CD14-positive monocyte (primary cell): Measurements from ENCODE around the gene ST3GAL3. TPM values are rescaled to one million over a fixed set of nuclear protein-coding genes. Genes with fewer than 3 reads are reported as not detected.

ENCODE experiments used
- DNase-seq, 3 donors: peaks; one replicate each; pipeline ENCODE4 v3.0.0-alpha.2; 2011 to 2022
- H2AFZ ChIP-seq: 2 replicates; pipeline ENCODE4 v1.6.0; 2012; ENCODE audit warnings: mild to moderate bottlenecking, low read depth, low read length, inconsistent platforms; ENCODE audit not compliant: insufficient read depth, poor library complexity, severe bottlenecking
- H3K27ac ChIP-seq, 2 donors: 1 replicate in 1 of 2; 2 replicates in 1 of 2; pipeline ENCODE4 v1.5.1; 2012 to 2013; ENCODE audit warnings: low read length in 2 of 2, control low read depth in 1 of 2, inconsistent platforms in 1 of 2, low read depth in 1 of 2, mild to moderate bottlenecking in 1 of 2
- H3K27me3 ChIP-seq, 2 donors: one replicate each; pipeline versions ENCODE4 v1.6.0 to v1.6.1; 2011 to 2013; ENCODE audit warnings: low read length in 2 of 2; ENCODE audit not compliant: control insufficient read depth in 2 of 2, insufficient read depth in 2 of 2
- H3K36me3 ChIP-seq, 2 donors: replicated peaks in 1 of 2; 1 replicate in 1 of 2; 2 replicates in 1 of 2; pipeline versions ENCODE4 v1.5.1 to v1.6.1; 2012 to 2013; ENCODE audit warnings: low read length in 2 of 2, control low read depth in 1 of 2, inconsistent platforms in 1 of 2, mild to moderate bottlenecking in 1 of 2; ENCODE audit not compliant: insufficient read depth in 2 of 2, control insufficient read depth in 1 of 2
- H3K4me1 ChIP-seq, 2 donors: 1 replicate in 1 of 2; 2 replicates in 1 of 2; pipeline versions ENCODE4 v1.5.1 to v1.6.1; 2012 to 2013; ENCODE audit warnings: low read length in 2 of 2, control low read depth in 1 of 2, inconsistent platforms in 1 of 2, mild to moderate bottlenecking in 1 of 2, moderate library complexity in 1 of 2; ENCODE audit not compliant: insufficient read depth in 2 of 2, control insufficient read depth in 1 of 2
- H3K4me2 ChIP-seq: replicated peaks from 2 replicates; pipeline ENCODE3; 2012; ENCODE audit warnings: low read length, moderate library complexity, mild to moderate bottlenecking; ENCODE audit not compliant: poor library complexity, severe bottlenecking; ENCODE audit errors: extremely low read depth
- H3K4me3 ChIP-seq, 3 experiments: fragments of 200-600 bp in 1 of 3; sonication (generic) in 1 of 3; replicated peaks in 1 of 3; 1 replicate in 2 of 3; 2 replicates in 1 of 3; pipeline ENCODE4 v1.5.1; 2011 to 2013; ENCODE audit warnings: low read length in 3 of 3, mild to moderate bottlenecking in 3 of 3, control low read depth in 2 of 3, low read depth in 2 of 3, inconsistent platforms in 1 of 3, moderate library complexity in 1 of 3
- H3K79me2 ChIP-seq: 2 replicates; pipeline ENCODE4 v1.6.0; 2012; ENCODE audit warnings: mild to moderate bottlenecking, control low read depth, inconsistent platforms, low read length, moderate library complexity; ENCODE audit not compliant: insufficient read depth
- H3K9ac ChIP-seq: 2 replicates; pipeline ENCODE4 v1.6.0; 2017; ENCODE audit warnings: low read length, mild to moderate bottlenecking; ENCODE audit not compliant: insufficient read depth, poor library complexity, severe bottlenecking
- H3K9me3 ChIP-seq, 2 donors: replicated peaks in 1 of 2; 1 replicate in 1 of 2; 2 replicates in 1 of 2; pipeline versions ENCODE4 v1.5.1 to v1.6.1; 2012 to 2013; ENCODE audit warnings: low read length in 2 of 2, control low read depth in 1 of 2; ENCODE audit not compliant: control insufficient read depth in 1 of 2, insufficient read depth in 1 of 2
- H4K20me1 ChIP-seq: 2 replicates; pipeline ENCODE4 v1.6.0; 2012; ENCODE audit warnings: mild to moderate bottlenecking, low read length, control low read depth, moderate library complexity; ENCODE audit not compliant: insufficient read depth
- H3K27ac Mint-ChIP-seq, 7 donors: one replicate each; pipeline ENCODE4 v1.8.0; 2020; ENCODE audit warnings: mild to moderate bottlenecking in 7 of 7, mixed read lengths in 7 of 7, moderate library complexity in 6 of 7, inconsistent platforms in 2 of 7
- H3K27me3 Mint-ChIP-seq, 3 donors: one replicate each; pipeline ENCODE4 v1.8.0; 2021 to 2022; ENCODE audit warnings: low read depth in 3 of 3, mild to moderate bottlenecking in 3 of 3, mixed read lengths in 3 of 3, moderate library complexity in 3 of 3, inconsistent platforms in 1 of 3
- H3K36me3 Mint-ChIP-seq, 2 donors: one replicate each; pipeline ENCODE4 v1.8.0; 2020; ENCODE audit warnings: mixed read lengths in 2 of 2, inconsistent platforms in 1 of 2, mild to moderate bottlenecking in 1 of 2
- H3K4me1 Mint-ChIP-seq: one replicate; pipeline ENCODE4 v1.8.0; 2020; ENCODE audit warnings: mild to moderate bottlenecking, mixed read lengths
- H3K4me3 Mint-ChIP-seq, 2 donors: one replicate each; pipeline ENCODE4 v1.8.0; 2020; ENCODE audit warnings: mild to moderate bottlenecking in 2 of 2, mixed read lengths in 2 of 2, moderate library complexity in 1 of 2
- H3K9me3 Mint-ChIP-seq, 7 donors: one replicate each; pipeline ENCODE4 v1.8.0; 2020 to 2022; ENCODE audit warnings: mixed read lengths in 7 of 7, mild to moderate bottlenecking in 6 of 7, moderate library complexity in 6 of 7, inconsistent platforms in 2 of 7
- WGBS: methylation state at CpG from one replicate; pipeline ENCODE4 v1.1.5; 2013; ENCODE audit warnings: missing lambda C conversion rate; ENCODE audit not compliant: insufficient coverage; 5-methylcytosine and 5-hydroxymethylcytosine counted together
- intact Hi-C, 2 donors: fragments of 100-400 bp; cut with micrococcal nuclease; formaldehyde crosslinking; loops; one replicate each; pipeline versions ENCODE4 v1.15.0 to v1.15.1; 2023
- polyA plus RNA-seq, 3 donors: library from polyadenylated mRNA; depleted of rRNA in 1 of 3; unstranded in 2 of 3; stranded (reverse) in 1 of 3; fragments of 300-500 nt in 2 of 3; fragments of >200 nt in 1 of 3; fragmentation: Illumina TruSeq in 2 of 3; gene quantifications; 1 replicate in 2 of 3; 2 replicates in 1 of 3; pipeline ENCODE4 v1.2.3, GENCODE V29; 2012 to 2021
- TF ChIP-seq, protein P1 (sequence below): fragments of 200-600 bp; IDR thresholded peaks from one replicate; pipeline ENCODE4 v1.8.0; 2022; ENCODE audit warnings: antibody characterized with exemption, mild to moderate bottlenecking

Gene ST3GAL3
- polyA plus RNA-seq, 3 donors: 1.6 to 4.5 (median 2.1) TPM

- Mint-ChIP-seq H3K9me3 (no peaks in the 10 kb centered on the region), H3K27me3 (peaks cover 0 to 1% (median 0%) of the 10 kb centered on the region in 3 donors), H3K36me3 (peaks cover 94 to 99% of the 10 kb centered on the region in 2 donors), H3K27ac (no peak overlapping the region), H3K4me3 (no peak overlapping the region), H3K4me1 (no peaks in the 10 kb centered on the region)
- Histone ChIP-seq H3K79me2 (peaks cover 5% of the 10 kb centered on the region), H3K4me3 (no peak overlapping the region), H2AFZ (no peak overlapping the region), H3K27me3 (no peaks in the 10 kb centered on the region), H3K36me3 (peaks cover 98 to 100% of the 10 kb centered on the region in 2 donors), H3K4me1 (no peaks in the 10 kb centered on the region), H4K20me1 (peaks cover 11% of the 10 kb centered on the region), H3K9me3 (no peaks in the 10 kb centered on the region), H3K4me2 (no peak overlapping the region), H3K9ac (no peak overlapping the region), H3K27ac (no peak overlapping the region)
- DNase-seq: no peak
- TF ChIP-seq, protein P1, sequence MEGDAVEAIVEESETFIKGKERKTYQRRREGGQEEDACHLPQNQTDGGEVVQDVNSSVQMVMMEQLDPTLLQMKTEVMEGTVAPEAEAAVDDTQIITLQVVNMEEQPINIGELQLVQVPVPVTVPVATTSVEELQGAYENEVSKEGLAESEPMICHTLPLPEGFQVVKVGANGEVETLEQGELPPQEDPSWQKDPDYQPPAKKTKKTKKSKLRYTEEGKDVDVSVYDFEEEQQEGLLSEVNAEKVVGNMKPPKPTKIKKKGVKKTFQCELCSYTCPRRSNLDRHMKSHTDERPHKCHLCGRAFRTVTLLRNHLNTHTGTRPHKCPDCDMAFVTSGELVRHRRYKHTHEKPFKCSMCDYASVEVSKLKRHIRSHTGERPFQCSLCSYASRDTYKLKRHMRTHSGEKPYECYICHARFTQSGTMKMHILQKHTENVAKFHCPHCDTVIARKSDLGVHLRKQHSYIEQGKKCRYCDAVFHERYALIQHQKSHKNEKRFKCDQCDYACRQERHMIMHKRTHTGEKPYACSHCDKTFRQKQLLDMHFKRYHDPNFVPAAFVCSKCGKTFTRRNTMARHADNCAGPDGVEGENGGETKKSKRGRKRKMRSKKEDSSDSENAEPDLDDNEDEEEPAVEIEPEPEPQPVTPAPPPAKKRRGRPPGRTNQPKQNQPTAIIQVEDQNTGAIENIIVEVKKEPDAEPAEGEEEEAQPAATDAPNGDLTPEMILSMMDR: no peak
- intact Hi-C loops: no loop called here
These were observed 40.7 kb upstream of the ST3GAL3 start for GRCh38 chr1:43666608-43667007.

- Histone ChIP-seq H3K27ac (no peak overlapping the region), H3K4me2 (no peak overlapping the region), H4K20me1 (peaks cover 13% of the 10 kb centered on the region), H3K79me2 (no peaks in the 10 kb centered on the region), H3K27me3 (no peaks in the 10 kb centered on the region), H3K9me3 (no peaks in the 10 kb centered on the region), H3K9ac (no peak overlapping the region), H3K4me1 (no peaks in the 10 kb centered on the region), H3K36me3 (peaks cover 93 to 99% of the 10 kb centered on the region in 2 donors), H2AFZ (no peak overlapping the region), H3K4me3 (no peak overlapping the region)
- H3K27me3 Mint-ChIP-seq: peaks cover 0 to 1% (median 0%) of the 10 kb centered on the region in 3 donors
- TF ChIP-seq, protein P1: no peak
- H3K9me3 Mint-ChIP-seq: no peaks in the 10 kb centered on the region
- H3K4me1 Mint-ChIP-seq: no peaks in the 10 kb centered on the region
- DNase-seq: no peak
- WGBS: no CpG with 5 or more reads among the region's 7 CpGs
- H3K27ac Mint-ChIP-seq: peak overlapping the region in 1 of 7 donors; percentile 47
- intact Hi-C loops: no loop called here
- H3K4me3 Mint-ChIP-seq: no peak overlapping the region
- H3K36me3 Mint-ChIP-seq: peaks cover 87 to 99% of the 10 kb centered on the region in 2 donors
These were observed 38.4 kb upstream of the ST3GAL3 start for GRCh38 chr1:43668956-43669355.
